ENCODE data around the gene RRAS. TPM values are rescaled to one million over a fixed set of nuclear protein-coding genes. Genes with fewer than 3 reads are reported as not detected.

RRAS gene
- total RNA-seq, result 24.3 and 28.6 TPM in 2 replicates

GRCh38 chr19:49640113-49640898 is at the start of gene RRAS:
RRAS (minus strand) TSS chr19:49640143; CDS start chr19:49640098, 45 bp downstream.
- peak; percentile 100 for DNase-seq

- peak; percentile 68 for DNase-seq
Measured at GRCh38 chr19:49689133-49690078, 49.5 kb upstream of the RRAS start, which contains the start of gene ADM5. ADM5 (plus strand) TSS chr19:49689594; CDS start chr19:49689838, 244 bp downstream.

- peak; percentile 62 for DNase-seq
Measured at GRCh38 chr19:49688531-49689132, 48.7 kb upstream of the RRAS start.

GRCh38 chr19:49687566-49688316 is 47.8 kb upstream of the RRAS start:
- DNase-seq, result peak; percentile 81

- no peak for DNase-seq
Measured at GRCh38 chr19:49687150-49687549, 47.2 kb upstream of the RRAS start.

GRCh38 chr19:49686503-49687088 is 46.7 kb upstream of the RRAS start:
- no peak for DNase-seq

- DNase-seq, result no peak
Measured at GRCh38 chr19:49685845-49686332, 45.9 kb upstream of the RRAS start.

GRCh38 chr19:49684983-49685553 is 45.1 kb upstream of the RRAS start:
- DNase-seq, result no peak

GRCh38 chr19:49684251-49684982 is 44.5 kb upstream of the RRAS start:
- peak; percentile 47 for DNase-seq

- no peak for DNase-seq
Measured at GRCh38 chr19:49683814-49684250, 43.9 kb upstream of the RRAS start.

GRCh38 chr19:49682274-49682673 is 42.3 kb upstream of the RRAS start:
- DNase-seq, result no peak

GRCh38 chr19:49681830-49682229 is 41.9 kb upstream of the RRAS start:
- no peak for DNase-seq

- peak; percentile 92 for DNase-seq
Measured at GRCh38 chr19:49680421-49681351, 40.7 kb upstream of the RRAS start.

- DNase-seq, result no peak
Measured at GRCh38 chr19:49679771-49680413, 39.9 kb upstream of the RRAS start.

GRCh38 chr19:49678985-49679770 is 39.2 kb upstream of the RRAS start:
- no peak for DNase-seq

GRCh38 chr19:49677901-49678674 is 38.1 kb upstream of the RRAS start:
- peak; percentile 80 for DNase-seq

Measured in dermis blood vessel endothelial cell (primary cell).